ENCODE results near the gene RCOR1.
A peak's percentile ranks its signal among the peaks of the same experiment; 100 is the strongest.
"Not testable (repeated sequence)": the region's sequence is repeated elsewhere in the genome, so short reads cannot be mapped to it uniquely, and the experiment has no call there.

The RCOR1 gene

DNA sequence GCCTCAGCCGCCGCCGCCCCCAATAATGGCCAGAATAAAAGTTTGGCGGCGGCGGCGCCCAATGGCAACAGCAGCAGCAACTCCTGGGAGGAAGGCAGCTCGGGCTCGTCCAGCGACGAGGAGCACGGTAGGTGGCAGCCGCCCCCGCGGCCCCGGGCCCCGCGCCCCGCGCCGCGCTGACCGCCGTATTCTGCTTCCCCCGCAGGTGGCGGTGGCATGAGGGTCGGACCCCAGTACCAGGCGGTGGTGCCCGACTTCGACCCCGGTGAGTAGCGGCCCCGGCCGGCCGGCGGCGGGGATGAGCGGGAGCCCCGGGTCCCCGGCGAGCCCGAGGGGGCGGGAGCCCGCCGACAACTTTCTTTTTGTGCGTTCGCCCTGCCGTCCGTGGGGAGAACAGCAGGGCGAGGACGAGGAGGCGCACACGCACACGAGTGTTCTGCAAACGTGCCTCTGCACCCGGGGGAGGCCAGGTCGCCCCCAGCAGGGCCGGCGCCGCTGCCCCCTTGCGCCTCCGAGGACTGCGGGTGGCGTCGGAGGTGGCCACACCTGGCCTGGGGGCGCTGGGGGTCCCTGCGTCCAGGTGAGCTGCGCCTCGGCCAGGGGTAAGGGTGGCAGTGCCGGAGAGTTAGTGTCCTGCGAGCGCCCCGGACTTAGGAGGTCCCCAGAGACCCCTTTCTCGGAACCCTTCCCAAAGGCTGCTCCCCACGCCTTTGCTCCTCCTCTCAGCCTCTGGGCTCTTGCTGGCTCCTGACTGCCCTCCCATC lies 794 bp downstream of the RCOR1 start:
- DNase-seq (ENCODE audit: low spot score): peak; percentile 19

DNA sequence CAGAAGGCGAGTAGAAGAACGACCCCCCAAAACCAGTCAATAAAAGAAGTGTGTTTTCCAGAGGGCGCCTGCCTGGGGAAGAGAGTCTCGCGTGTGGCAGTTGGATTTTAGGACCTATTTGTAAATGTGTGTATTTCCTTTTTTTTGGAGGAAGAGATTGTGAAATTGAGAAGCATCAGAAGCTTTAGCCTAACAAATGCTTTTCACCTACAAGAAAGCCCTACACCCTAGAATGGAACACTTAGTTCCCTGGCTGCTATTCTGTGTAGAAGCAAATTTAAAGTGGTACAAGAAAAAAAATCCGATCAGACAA lies 1.3 kb downstream of the RCOR1 start:
- DNase-seq (ENCODE audit: low spot score): no peak

DNA sequence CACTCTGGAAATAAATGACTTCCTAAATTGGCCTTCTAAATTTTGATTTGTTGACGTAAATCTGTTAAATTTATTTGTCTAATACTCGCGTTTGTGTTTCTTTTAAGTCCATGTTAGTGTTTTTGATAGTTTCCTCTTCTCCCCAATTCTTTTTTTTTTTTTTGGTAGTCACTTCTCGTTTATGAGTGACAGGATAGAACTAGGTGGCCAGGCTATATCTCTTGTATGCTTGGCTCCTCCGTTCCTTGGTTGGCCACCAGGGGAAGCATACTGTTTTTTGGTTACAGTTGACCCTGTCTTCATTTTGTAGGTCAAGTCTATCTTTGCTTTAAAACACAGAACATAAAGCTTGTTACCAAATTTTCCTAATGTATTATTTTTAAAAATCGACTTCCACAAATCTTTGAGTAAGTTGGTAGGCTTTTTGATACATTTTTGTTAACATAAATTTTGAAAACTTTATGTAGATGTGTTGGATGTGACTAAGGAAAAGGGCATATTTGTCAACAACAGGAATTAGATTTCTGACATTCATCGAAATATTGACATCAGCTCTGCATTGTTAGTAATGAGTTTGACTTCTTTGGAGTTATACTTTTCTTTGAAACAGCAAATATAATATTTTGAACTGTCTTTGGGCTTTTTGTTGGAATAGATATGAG lies 2.2 kb downstream of the RCOR1 start:
- no peak for DNase-seq (ENCODE audit: low spot score)

GRCh38 chr14:102601378-102601925 lies 9.0 kb downstream of the RCOR1 start:
- DNase-seq (ENCODE audit: low spot score): no peak

- DNase-seq (ENCODE audit: low spot score): no peak
These were observed 10.2 kb downstream of the RCOR1 start for GRCh38 chr14:102602421-102603292.

- no peak for DNase-seq (ENCODE audit: low spot score)
These were observed 11.0 kb downstream of the RCOR1 start for GRCh38 chr14:102603293-102603907.

- no peak for DNase-seq (ENCODE audit: low spot score)
These were observed 11.7 kb downstream of the RCOR1 start for GRCh38 chr14:102604183-102604582.

- no peak for DNase-seq (ENCODE audit: low spot score)
These were observed 12.6 kb downstream of the RCOR1 start for GRCh38 chr14:102605029-102605428.

GRCh38 chr14:102606296-102606695 lies 13.8 kb downstream of the RCOR1 start:
- DNase-seq (ENCODE audit: low spot score): no peak

- no peak for DNase-seq (ENCODE audit: low spot score)
These were observed 15.6 kb downstream of the RCOR1 start for GRCh38 chr14:102608064-102608446.

GRCh38 chr14:102610968-102611811 lies 18.7 kb downstream of the RCOR1 start:
- no peak for DNase-seq (ENCODE audit: low spot score)

GRCh38 chr14:102616318-102616717 lies 23.9 kb downstream of the RCOR1 start:
- DNase-seq (ENCODE audit: low spot score): no peak

DNA sequence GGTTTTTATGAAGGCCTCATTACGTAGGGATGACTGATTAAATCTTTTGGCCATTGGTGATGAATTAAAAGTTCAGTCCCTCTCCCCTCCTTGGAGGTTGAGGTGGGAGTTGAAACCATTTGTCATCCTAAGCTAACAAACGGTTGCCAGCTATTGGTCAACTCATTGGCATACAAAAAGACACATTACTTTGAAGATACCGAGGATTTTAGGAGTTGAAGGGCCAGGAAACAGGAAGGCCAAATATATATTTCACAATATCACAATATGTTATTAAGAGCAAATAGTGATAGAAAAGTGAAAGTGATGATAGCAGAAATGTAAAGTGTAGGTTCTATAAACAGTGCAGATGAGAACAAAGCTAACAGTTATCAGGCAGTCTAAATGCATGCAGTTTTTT lies 24.4 kb downstream of the RCOR1 start:
- no peak for DNase-seq (ENCODE audit: low spot score)

DNA sequence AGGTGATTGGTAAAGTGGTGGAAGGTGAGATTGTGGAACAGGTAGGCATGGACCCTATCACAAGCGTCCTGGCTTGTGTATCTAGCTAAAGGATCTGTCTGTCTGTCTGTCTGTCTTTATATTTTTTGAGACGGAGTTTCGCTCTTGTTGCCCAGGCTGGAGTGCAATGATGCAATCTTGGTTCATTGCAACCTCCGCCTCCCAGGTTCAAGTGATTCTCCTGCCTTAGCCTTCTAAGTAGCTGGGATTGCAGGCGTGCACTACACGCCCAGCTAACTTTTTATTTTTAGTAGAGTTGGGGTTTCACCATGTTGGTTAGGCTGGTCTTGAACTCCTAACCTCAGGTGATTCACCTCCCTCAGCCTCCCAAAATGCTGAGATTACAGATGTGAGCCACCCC lies 26.6 kb downstream of the RCOR1 start:
- not testable (repeated sequence) for DNase-seq (ENCODE audit: low spot score)

- no peak for DNase-seq (ENCODE audit: low spot score)
These were observed 28.0 kb downstream of the RCOR1 start for GRCh38 chr14:102620413-102620812.

- no peak for DNase-seq (ENCODE audit: low spot score)
These were observed 29.9 kb downstream of the RCOR1 start for GRCh38 chr14:102622262-102622885.

DNA sequence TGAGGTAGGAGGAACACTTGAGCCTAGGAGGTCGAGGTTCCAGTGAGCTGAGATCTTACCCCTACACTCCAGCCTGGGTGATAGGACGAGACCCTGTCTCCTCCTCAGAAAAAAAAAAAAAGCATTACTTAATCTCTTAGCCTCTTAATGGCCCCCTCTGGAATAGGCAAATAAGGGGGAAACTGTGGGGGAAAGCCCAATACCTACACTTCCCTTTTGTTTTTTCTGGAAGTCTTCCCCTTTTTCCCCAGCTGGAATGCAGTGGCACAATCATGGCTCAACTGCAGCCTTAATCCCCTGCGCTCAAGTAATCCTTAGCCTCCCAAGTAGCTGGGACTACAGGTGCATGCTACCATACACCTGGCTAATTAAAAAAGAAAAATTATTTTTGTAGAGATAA lies 32.2 kb downstream of the RCOR1 start:
- no peak for DNase-seq (ENCODE audit: low spot score)

- DNase-seq (ENCODE audit: low spot score): no peak
These were observed 33.3 kb downstream of the RCOR1 start for GRCh38 chr14:102625564-102626296.

GRCh38 chr14:102626530-102626929 lies 34.1 kb downstream of the RCOR1 start:
- no peak for DNase-seq (ENCODE audit: low spot score)

GRCh38 chr14:102629011-102629444 lies 36.6 kb downstream of the RCOR1 start:
- DNase-seq (ENCODE audit: low spot score): no peak

Data from putamen (tissue), 1 donor.